HFF-Myc (cell line): ENCODE results near the gene GATA5.

Source experiments
- DNase-seq: peaks from one replicate; pipeline ENCODE4 v3.0.0-alpha.2; 2011; ENCODE audit warnings: low read depth; ENCODE audit errors: extremely low read depth
- H3K4me3 ChIP-seq: replicated peaks from 2 replicates; pipeline ENCODE4 v1.5.1; 2011; ENCODE audit warnings: low read depth, mild to moderate bottlenecking, control low read depth, low read length
- TF ChIP-seq, protein P1 (sequence below): IDR thresholded peaks from 2 replicates; pipeline ENCODE4 v1.5.1; 2012; ENCODE audit warnings: mild to moderate bottlenecking, low read depth, low read length, control low read depth; ENCODE audit errors: missing control alignments

GATA5 gene

GRCh38 chr20:62466806-62467537 is 8.8 kb downstream of the GATA5 start:
- no peak for DNase-seq
- no peak overlapping the region for H3K4me3 ChIP-seq
- TF ChIP-seq, protein P1, sequence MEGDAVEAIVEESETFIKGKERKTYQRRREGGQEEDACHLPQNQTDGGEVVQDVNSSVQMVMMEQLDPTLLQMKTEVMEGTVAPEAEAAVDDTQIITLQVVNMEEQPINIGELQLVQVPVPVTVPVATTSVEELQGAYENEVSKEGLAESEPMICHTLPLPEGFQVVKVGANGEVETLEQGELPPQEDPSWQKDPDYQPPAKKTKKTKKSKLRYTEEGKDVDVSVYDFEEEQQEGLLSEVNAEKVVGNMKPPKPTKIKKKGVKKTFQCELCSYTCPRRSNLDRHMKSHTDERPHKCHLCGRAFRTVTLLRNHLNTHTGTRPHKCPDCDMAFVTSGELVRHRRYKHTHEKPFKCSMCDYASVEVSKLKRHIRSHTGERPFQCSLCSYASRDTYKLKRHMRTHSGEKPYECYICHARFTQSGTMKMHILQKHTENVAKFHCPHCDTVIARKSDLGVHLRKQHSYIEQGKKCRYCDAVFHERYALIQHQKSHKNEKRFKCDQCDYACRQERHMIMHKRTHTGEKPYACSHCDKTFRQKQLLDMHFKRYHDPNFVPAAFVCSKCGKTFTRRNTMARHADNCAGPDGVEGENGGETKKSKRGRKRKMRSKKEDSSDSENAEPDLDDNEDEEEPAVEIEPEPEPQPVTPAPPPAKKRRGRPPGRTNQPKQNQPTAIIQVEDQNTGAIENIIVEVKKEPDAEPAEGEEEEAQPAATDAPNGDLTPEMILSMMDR, result no peak

DNA sequence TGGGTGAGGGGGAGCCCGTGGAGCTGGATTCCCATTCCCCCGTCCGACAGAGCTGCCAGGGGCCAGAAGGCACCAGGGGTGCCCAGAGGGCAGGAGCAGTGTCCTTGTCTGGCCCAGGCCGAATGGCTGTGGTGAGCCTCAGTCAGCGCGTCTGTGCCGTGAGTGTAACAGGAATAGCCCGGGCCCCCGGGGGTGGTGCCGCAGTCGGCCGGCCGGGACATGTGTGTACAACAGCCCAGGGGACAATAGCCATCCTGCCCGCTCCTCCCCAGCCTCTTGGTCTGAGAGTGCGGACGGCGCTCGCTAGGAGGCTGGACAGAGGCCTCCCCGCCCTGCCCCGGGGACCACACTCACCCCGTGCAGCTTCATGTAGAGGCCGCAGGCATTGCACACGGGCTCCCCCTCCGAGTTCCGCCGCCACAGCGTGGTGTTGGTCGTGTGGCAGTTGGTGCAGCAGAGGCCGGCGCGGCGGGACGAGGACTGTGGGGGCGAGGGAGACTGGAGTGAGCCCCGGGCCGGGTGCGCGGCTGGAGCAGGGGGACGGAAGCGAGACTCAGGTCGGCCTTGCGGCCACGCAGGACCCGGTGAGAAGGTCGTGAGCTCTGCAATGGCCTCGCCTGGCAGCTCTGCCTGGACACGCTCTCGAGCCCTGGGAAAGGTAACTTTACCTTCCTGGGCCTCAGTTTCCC is 9.6 kb downstream of the GATA5 start:
- H3K4me3 ChIP-seq, result no peak overlapping the region
- TF ChIP-seq, protein P1, result no peak
- no peak for DNase-seq

DNA sequence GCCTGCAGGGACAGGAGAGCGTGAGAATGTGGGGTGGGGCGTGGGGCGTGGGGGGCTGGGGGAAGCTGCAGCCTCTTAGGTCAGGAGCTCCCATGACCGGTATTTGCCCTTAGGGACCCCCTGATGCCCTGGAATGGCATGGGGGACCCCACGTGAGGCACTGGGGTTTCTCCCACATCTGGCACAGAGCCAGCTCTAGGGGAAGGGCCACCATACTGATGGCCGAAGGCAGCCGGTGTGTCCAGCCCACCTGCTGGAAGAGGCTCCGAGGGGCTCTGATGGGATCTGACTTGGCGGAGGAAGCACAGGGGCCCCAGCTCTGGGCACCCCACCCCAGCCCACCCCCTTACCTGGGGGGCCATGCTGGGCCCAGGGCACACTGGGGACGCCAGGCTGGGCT is 10.8 kb downstream of the GATA5 start:
- TF ChIP-seq, protein P1, result no peak
- no peak overlapping the region for H3K4me3 ChIP-seq
- no peak for DNase-seq

DNA sequence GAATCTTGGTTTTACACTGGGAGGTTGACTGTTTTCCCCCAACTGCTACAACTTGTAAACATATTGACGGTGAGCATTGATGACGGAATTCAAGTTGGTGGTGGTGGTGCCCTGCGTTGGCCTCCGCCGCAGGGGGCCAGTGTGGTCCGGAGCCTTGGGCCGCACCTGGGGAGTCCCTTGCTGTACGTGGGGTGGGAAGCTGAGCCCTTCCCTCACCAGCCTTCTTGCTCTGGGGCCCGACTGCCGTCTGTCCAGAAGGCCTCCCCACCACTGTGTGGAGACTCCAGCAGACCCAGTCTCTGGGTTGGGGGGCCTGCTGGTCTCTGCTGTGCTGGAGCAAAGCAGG is 11.4 kb downstream of the GATA5 start:
- DNase-seq, result no peak
- no peak overlapping the region for H3K4me3 ChIP-seq
- TF ChIP-seq, protein P1, result no peak

DNA sequence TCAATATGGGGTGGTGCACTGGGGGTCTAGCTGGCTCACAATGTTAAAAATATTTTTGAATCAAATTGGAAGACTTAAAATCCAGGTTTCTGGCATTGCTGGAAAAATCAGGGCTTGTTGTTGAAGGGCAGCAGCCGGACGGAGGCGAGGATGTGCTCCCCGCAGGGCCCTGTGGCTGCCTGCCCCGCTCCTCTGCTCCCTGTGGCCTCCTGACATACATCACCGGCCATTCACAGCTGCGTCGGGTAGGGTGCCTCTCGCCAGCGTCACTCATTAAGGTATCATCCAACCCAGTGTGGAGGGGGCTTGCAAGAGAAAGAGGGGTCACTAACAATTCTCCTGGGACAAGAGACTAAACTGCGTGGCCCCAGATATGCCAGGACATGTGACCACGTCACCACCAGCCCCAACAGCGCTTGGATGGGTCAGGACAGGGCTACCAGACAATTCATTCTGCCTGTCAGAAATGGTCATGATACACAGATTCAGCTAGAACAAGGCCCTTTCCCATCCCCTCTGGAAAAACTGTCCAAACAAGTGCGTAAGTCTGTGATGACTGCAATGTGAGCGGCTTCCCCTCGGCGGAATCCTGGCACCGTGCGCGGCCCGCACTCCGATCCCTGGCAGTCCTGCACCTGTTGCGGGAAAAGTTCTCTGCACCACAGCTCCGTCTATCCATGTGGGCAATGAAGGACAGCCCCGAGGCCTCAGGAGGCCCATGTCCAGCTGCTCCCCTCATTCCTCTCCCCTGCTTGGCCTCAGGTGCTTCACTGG is 12.0 kb downstream of the GATA5 start:
- no peak for DNase-seq
- TF ChIP-seq, protein P1, result no peak
- no peak overlapping the region for H3K4me3 ChIP-seq

DNA sequence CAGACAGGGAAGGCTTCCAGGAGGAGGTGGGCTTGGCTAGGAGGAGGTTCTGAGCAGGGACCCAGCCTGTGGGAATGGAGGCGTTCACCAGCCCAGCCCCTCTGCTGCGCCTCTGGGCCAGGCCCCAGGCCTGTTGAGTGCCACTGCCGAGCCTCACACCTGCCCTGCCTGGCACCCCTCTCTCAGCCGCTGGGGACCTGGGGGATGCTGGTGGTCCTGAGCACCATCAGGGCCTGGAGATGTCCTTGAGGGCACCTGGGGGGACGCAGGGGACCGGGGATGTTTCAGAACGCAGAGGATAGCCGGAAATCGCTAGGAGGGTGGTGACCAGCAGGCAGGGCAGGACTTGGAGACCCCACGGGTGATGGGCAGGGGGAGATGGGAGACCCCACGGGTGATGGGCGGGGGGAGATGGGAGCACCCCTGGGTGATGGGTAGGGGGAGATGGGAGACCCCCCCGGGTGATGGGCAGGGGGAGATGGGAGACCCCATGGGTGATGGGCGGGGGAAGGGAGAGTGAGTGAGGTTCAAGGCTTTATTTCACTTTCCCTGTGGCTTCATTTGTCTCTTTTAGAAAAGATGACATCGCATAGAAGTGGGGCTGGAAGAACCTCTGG is 12.7 kb downstream of the GATA5 start:
- TF ChIP-seq, protein P1, result no peak
- no peak for DNase-seq
- H3K4me3 ChIP-seq, result no peak overlapping the region
